Measurements from ENCODE around the gene C1QTNF2. TPM values are rescaled to one million over a fixed set of nuclear protein-coding genes. Genes with fewer than 3 reads are reported as not detected.

C1QTNF2 gene
- total and polyA plus RNA-seq, 7 donors = 0.85 to 2.5 (median 1.1) TPM; not detected in 2

GRCh38 chr5:160357861-160358411 is 12.5 kb downstream of the C1QTNF2 start:
- peak; percentile 74 for DNase-seq
- TF ChIP-seq POLR2A (IDR thresholded peaks at IDR 0.05) = no peak
- no peak for TF ChIP-seq POLR2AphosphoS5 (IDR thresholded peaks at IDR 0.05)
- Histone ChIP-seq H3K27me3 (no peaks in the 10 kb centered on the region), H3K4me3 (peak overlapping the region in 2 of 4 donors; percentile 14 to 16), H3K36me3 (no peaks in the 10 kb centered on the region), H3K27ac (peak overlapping the region; percentile 56 to 81 (median 67)), H3K4me1 (peaks cover 0 to 19% (median 9%) of the 10 kb centered on the region in 4 donors), H3K9me3 (no peaks in the 10 kb centered on the region)
- intact Hi-C loops (cut with DNase I) = no loop called here
- WGBS, 2 donors = 68 to 80% methylated on average over 7 of the region's 7 CpGs

GRCh38 chr5:160357394-160357793 is 13.0 kb downstream of the C1QTNF2 start:
- no peak for TF ChIP-seq CTCF (IDR thresholded peaks at IDR 0.05)
- TF ChIP-seq POLR2AphosphoS5 (IDR thresholded peaks at IDR 0.05) = no peak
- TF ChIP-seq POLR2A (IDR thresholded peaks at IDR 0.05) = no peak
- no peaks in the 10 kb centered on the region for H3K27me3 ChIP-seq
- peak overlapping the region; percentile 56 to 81 (median 67) for H3K27ac ChIP-seq
- H3K4me1 ChIP-seq = peaks cover 0 to 19% (median 9%) of the 10 kb centered on the region in 4 donors
- H3K4me3 ChIP-seq = peak overlapping the region in 1 of 4 donors; percentile 14
- H3K9me3 ChIP-seq = no peaks in the 10 kb centered on the region
- H3K36me3 ChIP-seq = no peaks in the 10 kb centered on the region
- intact Hi-C loops (cut with DNase I) = no loop called here
- no peak for DNase-seq
- 78 to 86% methylated on average over 7 of the region's 7 CpGs for WGBS, 2 donors

- peak overlapping the region; percentile 3 to 81 (median 67) for H3K27ac ChIP-seq
- no peaks in the 10 kb centered on the region for H3K27me3 ChIP-seq
- WGBS, 2 donors = 66 to 76% methylated on average over 7 of the region's 7 CpGs
- H3K9me3 ChIP-seq = no peaks in the 10 kb centered on the region
- intact Hi-C loops (cut with DNase I) = no loop called here
- H3K4me1 ChIP-seq = peaks cover 0 to 19% (median 9%) of the 10 kb centered on the region in 4 donors
- H3K4me3 ChIP-seq = no peak overlapping the region
- H3K36me3 ChIP-seq = no peaks in the 10 kb centered on the region
- DNase-seq = no peak
- TF ChIP-seq EP300 (IDR thresholded peaks at IDR 0.05) (no peak), POLR2AphosphoS5 (IDR thresholded peaks at IDR 0.05) (no peak), POLR2A (IDR thresholded peaks at IDR 0.05) (no peak), CTCF (IDR thresholded peaks at IDR 0.05) (no peak)
Measured at GRCh38 chr5:160356550-160357347, 13.7 kb downstream of the C1QTNF2 start.

- Histone ChIP-seq H3K27ac (no peak overlapping the region), H3K9me3 (no peaks in the 10 kb centered on the region), H3K4me3 (no peak overlapping the region), H3K27me3 (no peaks in the 10 kb centered on the region), H3K36me3 (peaks cover 0 to 2% (median 0%) of the 10 kb centered on the region in 4 donors), H3K4me1 (peaks cover 0 to 19% (median 9%) of the 10 kb centered on the region in 4 donors)
- TF ChIP-seq EP300 (IDR thresholded peaks at IDR 0.05) (no peak), POLR2AphosphoS5 (IDR thresholded peaks at IDR 0.05) (no peak), CTCF (IDR thresholded peaks at IDR 0.05) (no peak), POLR2A (IDR thresholded peaks at IDR 0.05) (no peak)
- WGBS, 2 donors = 93 to 94% methylated on average over 14 of the region's 14 CpGs
- DNase-seq = peak; percentile 40
- intact Hi-C loops (cut with DNase I) = no loop called here
Measured at GRCh38 chr5:160354666-160355065, 15.8 kb downstream of the C1QTNF2 start.

- Histone ChIP-seq H3K27me3 (no peaks in the 10 kb centered on the region), H3K4me1 (peaks cover 0 to 17% (median 8%) of the 10 kb centered on the region in 4 donors), H3K27ac (no peak overlapping the region), H3K36me3 (peaks cover 0 to 6% (median 0%) of the 10 kb centered on the region in 4 donors), H3K9me3 (no peaks in the 10 kb centered on the region), H3K4me3 (no peak overlapping the region)
- peak; percentile 63 for DNase-seq
- intact Hi-C loops (cut with DNase I) = no loop called here
- no peak for TF ChIP-seq POLR2A (IDR thresholded peaks at IDR 0.05)
- TF ChIP-seq EP300 (IDR thresholded peaks at IDR 0.05) = no peak
- no peak for TF ChIP-seq POLR2AphosphoS5 (IDR thresholded peaks at IDR 0.05)
- no peak for TF ChIP-seq CTCF (IDR thresholded peaks at IDR 0.05)
- WGBS, 2 donors = 91 to 96% methylated on average over 8 of the region's 8 CpGs
Measured at GRCh38 chr5:160353379-160353778, 17.0 kb downstream of the C1QTNF2 start.
